ENCODE measurements around the gene NFKBIZ. TPM values are rescaled to one million over a fixed set of nuclear protein-coding genes. Genes with fewer than 3 reads are reported as not detected.
"Not testable (repeated sequence)": the region's sequence is repeated elsewhere in the genome, so short reads cannot be mapped to it uniquely, and the experiment has no call there.

NFKBIZ gene
- total RNA-seq, 2 experiments from 2014 or later = 57.7 to 58.8 TPM

GRCh38 chr3:101897013-101897412 is 47.7 kb downstream of the NFKBIZ start:
- Mint-ChIP-seq H3K9me3 (peaks cover 4% of the 10 kb centered on the region), H3K27me3 (no peaks in the 10 kb centered on the region), H3K36me3 (no peaks in the 10 kb centered on the region), H3K27ac (no peak overlapping the region), H3K4me1 (peaks cover 10% of the 10 kb centered on the region), H3K4me3 (no peak overlapping the region)
- no peak for DNase-seq

GRCh38 chr3:101898039-101898438 is 48.7 kb downstream of the NFKBIZ start:
- peaks cover 12% of the 10 kb centered on the region for H3K4me1 Mint-ChIP-seq
- H3K36me3 Mint-ChIP-seq = no peaks in the 10 kb centered on the region
- H3K27me3 Mint-ChIP-seq = no peaks in the 10 kb centered on the region
- H3K9me3 Mint-ChIP-seq = peaks cover 3% of the 10 kb centered on the region
- no peak overlapping the region for H3K27ac Mint-ChIP-seq
- DNase-seq = no peak
- H3K4me3 Mint-ChIP-seq = no peak overlapping the region

GRCh38 chr3:101898752-101899169 is 49.4 kb downstream of the NFKBIZ start:
- no peak for DNase-seq
- Mint-ChIP-seq H3K4me1 (peaks cover 12% of the 10 kb centered on the region), H3K36me3 (no peaks in the 10 kb centered on the region), H3K9me3 (peaks cover 2% of the 10 kb centered on the region), H3K27me3 (no peaks in the 10 kb centered on the region), H3K27ac (no peak overlapping the region), H3K4me3 (no peak overlapping the region)

GRCh38 chr3:101900316-101900715 is 51.0 kb downstream of the NFKBIZ start:
- no peak for DNase-seq
- H3K36me3 Mint-ChIP-seq = no peaks in the 10 kb centered on the region
- no peak overlapping the region for H3K27ac Mint-ChIP-seq
- no peak overlapping the region for H3K4me3 Mint-ChIP-seq
- peaks cover 12% of the 10 kb centered on the region for H3K4me1 Mint-ChIP-seq
- H3K27me3 Mint-ChIP-seq = no peaks in the 10 kb centered on the region
- H3K9me3 Mint-ChIP-seq = peaks cover 2% of the 10 kb centered on the region

DNA sequence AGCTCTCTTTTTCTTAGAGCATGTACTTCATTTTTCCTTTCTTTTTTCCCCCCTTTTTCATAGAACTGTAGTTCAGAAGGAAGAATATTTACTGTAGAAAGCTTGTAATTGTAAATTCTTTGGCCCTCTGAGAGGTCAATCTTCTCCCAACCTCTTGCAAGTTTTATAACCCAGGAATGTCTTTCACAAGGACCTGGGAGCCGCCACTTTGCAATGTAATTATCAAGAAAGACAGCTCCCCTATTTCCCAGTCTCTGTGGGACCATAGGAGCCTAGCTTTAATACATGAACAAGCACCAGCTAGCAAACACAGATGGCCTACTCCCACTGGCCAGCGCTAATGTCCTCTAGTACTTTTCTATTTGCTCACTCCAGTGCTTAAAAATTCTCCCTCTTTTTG is 51.4 kb downstream of the NFKBIZ start:
- Mint-ChIP-seq H3K27me3 (no peaks in the 10 kb centered on the region), H3K9me3 (peaks cover 5% of the 10 kb centered on the region), H3K4me1 (peaks cover 12% of the 10 kb centered on the region), H3K36me3 (no peaks in the 10 kb centered on the region), H3K27ac (no peak overlapping the region), H3K4me3 (no peak overlapping the region)
- DNase-seq = no peak

DNA sequence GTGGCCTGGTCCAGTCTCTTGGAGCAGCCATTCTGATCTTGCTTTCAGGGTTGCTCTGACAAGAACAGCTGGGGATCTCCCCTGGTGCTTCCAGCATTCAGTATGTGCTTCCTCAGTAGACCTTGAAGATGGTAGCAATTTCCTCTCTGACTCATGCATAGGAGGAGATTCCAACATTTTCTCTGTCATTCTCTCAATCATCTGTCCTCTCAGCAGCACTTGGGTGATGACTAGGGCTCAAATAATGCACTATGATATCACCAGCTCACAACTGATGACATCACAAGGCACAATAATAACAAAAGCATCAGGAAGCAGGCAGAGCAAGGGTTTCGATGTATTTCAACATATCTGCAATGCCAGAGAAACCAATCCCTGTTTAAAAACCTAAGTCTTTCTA is 52.7 kb downstream of the NFKBIZ start:
- H3K4me3 Mint-ChIP-seq = no peak overlapping the region
- peak overlapping the region; percentile 27 for H3K27ac Mint-ChIP-seq
- peaks cover 7% of the 10 kb centered on the region for H3K9me3 Mint-ChIP-seq
- no peaks in the 10 kb centered on the region for H3K27me3 Mint-ChIP-seq
- no peak for DNase-seq
- no peaks in the 10 kb centered on the region for H3K36me3 Mint-ChIP-seq
- H3K4me1 Mint-ChIP-seq = peaks cover 12% of the 10 kb centered on the region

DNA sequence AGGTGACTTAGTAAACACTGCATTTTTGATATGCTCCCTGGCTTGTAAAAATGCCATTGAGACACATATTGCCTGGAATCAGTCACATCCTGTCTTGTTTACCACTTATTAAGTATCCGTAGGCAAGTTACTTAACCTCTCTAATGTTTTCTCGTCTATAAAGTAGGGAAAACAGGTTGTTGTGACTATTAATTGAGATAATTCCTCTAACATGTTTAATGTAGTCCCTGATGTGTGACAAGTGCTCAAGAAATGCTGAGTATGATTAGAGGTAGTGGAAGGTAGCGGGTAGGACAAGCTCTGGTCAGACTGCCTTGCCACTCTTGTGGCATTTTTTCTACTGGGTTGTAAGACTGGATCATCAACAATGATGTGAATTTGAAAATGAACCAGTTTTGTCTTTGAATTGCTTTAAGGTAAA is 54.1 kb downstream of the NFKBIZ start:
- Mint-ChIP-seq H3K27me3 (no peaks in the 10 kb centered on the region), H3K4me3 (no peak overlapping the region), H3K36me3 (no peaks in the 10 kb centered on the region), H3K9me3 (peaks cover 7% of the 10 kb centered on the region), H3K27ac (no peak overlapping the region), H3K4me1 (peaks cover 12% of the 10 kb centered on the region)
- DNase-seq = no peak

- not testable (repeated sequence) for H3K9me3 Mint-ChIP-seq, H3K27ac Mint-ChIP-seq, H3K4me1 Mint-ChIP-seq, H3K27me3 Mint-ChIP-seq, H3K4me3 Mint-ChIP-seq, H3K36me3 Mint-ChIP-seq, DNase-seq
Observed at GRCh38 chr3:101905573-101905972, 56.3 kb downstream of the NFKBIZ start.

Other genes starting within 250 kb of the NFKBIZ start
- gene ZBTB11, start 172.4 kb upstream of the NFKBIZ start, total RNA-seq = 10 to 100 TPM; 23.8 to 24.3 TPM
- 1,000 to 10,000 TPM; 1,777 TPM for gene RPL24, start 162.8 kb upstream of the NFKBIZ start, total RNA-seq
- 10 to 100 TPM; 16.1 to 17.1 TPM for gene CEP97, start 124.9 kb upstream of the NFKBIZ start, total RNA-seq
- gene NXPE3, start 70.3 kb upstream of the NFKBIZ start, total RNA-seq = 10 to 100 TPM; 19.9 to 22.5 TPM